Gastrocnemius medialis (tissue), 4 donors: Measurements from ENCODE around the gene RBBP9. TPM values are rescaled to one million over a fixed set of nuclear protein-coding genes. Genes with fewer than 3 reads are reported as not detected.

Source experiments
- ATAC-seq, 2 donors: fragments of 150-250 bp; one replicate each; pipeline ENCODE4 v1.9.1; 2016
- DNase-seq, 2 donors: peaks; one replicate each; pipeline ENCODE4 v3.0.0-alpha.2; 2019
- H3K27ac ChIP-seq, 4 donors: fragments of 200-600 bp; sonication (generic); 1 replicate in 1 of 4; 2 replicates in 3 of 4; pipeline ENCODE4 v1.5.1; 2016 to 2018; ENCODE audit warnings: mild to moderate bottlenecking in 2 of 4, moderate library complexity in 1 of 4
- H3K27me3 ChIP-seq, 3 donors: fragments of 200-600 bp; sonication (generic) in 2 of 3; 1 replicate in 1 of 3; 2 replicates in 2 of 3; pipeline versions ENCODE4 v1.5.1 to v1.6.0; 2016 to 2019; ENCODE audit warnings: mild to moderate bottlenecking in 1 of 3, moderate library complexity in 1 of 3
- H3K36me3 ChIP-seq, 2 donors: fragments of 200-600 bp; sonication (generic) in 1 of 2; one replicate each; pipeline ENCODE4 v1.5.1; 2017 to 2018
- H3K4me1 ChIP-seq, 2 donors: fragments of 200-600 bp; sonication (generic) in 1 of 2; one replicate each; pipeline ENCODE4 v1.5.1; 2016 to 2017; ENCODE audit warnings: mild to moderate bottlenecking in 2 of 2
- H3K4me3 ChIP-seq, 4 donors: fragments of 200-600 bp; sonication (generic) in 3 of 4; 1 replicate in 1 of 4; 2 replicates in 3 of 4; pipeline ENCODE4 v1.5.1; 2016 to 2019; ENCODE audit warnings: mild to moderate bottlenecking in 2 of 4
- H3K9me3 ChIP-seq, 3 donors: fragments of 200-600 bp; sonication (generic) in 2 of 3; 1 replicate in 1 of 3; 2 replicates in 2 of 3; pipeline ENCODE4 v1.5.1; 2016 to 2019
- CTCF ChIP-seq, 5 experiments: fragments of 450-650 bp in 3 of 5; fragments of 200-600 bp in 2 of 5; sonication (generic) in 2 of 5; IDR thresholded peaks in 4 of 5; conservative IDR thresholded peaks in 1 of 5; 1 replicate in 4 of 5; 2 replicates in 1 of 5; pipeline ENCODE4 v1.5.1; 2016 to 2019; ENCODE audit warnings: antibody characterized with exemption in 5 of 5, mild to moderate bottlenecking in 3 of 5, moderate library complexity in 3 of 5
- POLR2A ChIP-seq, 2 donors: fragments of 450-650 bp; IDR thresholded peaks; one replicate each; pipeline ENCODE4 v1.6.1; 2017; ENCODE audit warnings: antibody characterized with exemption in 2 of 2, mild to moderate bottlenecking in 2 of 2, moderate library complexity in 2 of 2
- in situ Hi-C, 4 donors: fragments of 200-750 bp; cut with MboI; loops; one replicate each; pipeline versions ENCODE4 v1.15.0 to v1.8.0; 2017; ENCODE audit warnings: low sequenced_read_pairs in 4 of 4
- intact Hi-C: fragments of 100-400 bp; cut with DNase I; formaldehyde crosslinking; loops from one replicate; pipeline ENCODE4 v1.15.1; 2023; ENCODE audit warnings: low total_unique reads
- total RNA-seq, 4 donors: library from RNA; depleted of rRNA; stranded (reverse); fragments of >200 nt; gene quantifications; one replicate each; pipeline versions ENCODE4 v1.1.0 to v1.2.3, GENCODE V29; 2016

The RBBP9 gene
- 10 to 100 TPM in 1 of 4 donors, 1 to 10 TPM in 3; 3.0 to 17.5 (median 6.1) TPM for total RNA-seq

GRCh38 chr20:18496740-18497592 lies at the start of gene RBBP9:
TSS of gene RBBP9 (minus strand) at chr20:18497225. CDS start at chr20:18497167, 58 bp downstream.
- TF ChIP-seq CTCF (IDR thresholded peaks at IDR 0.05 in 4 of 5, conservative IDR thresholded peaks at IDR 0.05 in 1 of 5) (no peak), POLR2A (IDR thresholded peaks at IDR 0.05) (no peak)
- DNase-seq = peak; percentile 69 to 75
- in situ Hi-C loops (no loop called here), intact Hi-C loops (loop anchor here (1.0 kb wide), 1 partner anchor 10 kb away; the partner anchor contains the start of gene SEC23B)
- ATAC-seq = peak; percentile 94 to 97
- no peaks in the 10 kb centered on the region for H3K9me3 ChIP-seq
- H3K4me3 ChIP-seq = peak within 1 kb of the TSS; percentile 70 to 92 (median 88)
- peaks cover 9 to 14% of the 10 kb centered on the region in 2 donors for H3K4me1 ChIP-seq
- H3K27me3 ChIP-seq = no peaks in the 10 kb centered on the region
- peak within 1 kb of the TSS; percentile 67 to 73 (median 72) for H3K27ac ChIP-seq
- H3K36me3 ChIP-seq = peaks cover 0 to 7% of the 10 kb centered on the region in 2 donors

- H3K27me3 ChIP-seq = no peaks in the 10 kb centered on the region
- ATAC-seq = no peak
- no peak overlapping the region for H3K27ac ChIP-seq
- H3K9me3 ChIP-seq = no peaks in the 10 kb centered on the region
- no peak for TF ChIP-seq CTCF (IDR thresholded peaks at IDR 0.05 in 4 of 5, conservative IDR thresholded peaks at IDR 0.05 in 1 of 5)
- no peak for TF ChIP-seq POLR2A (IDR thresholded peaks at IDR 0.05)
- DNase-seq = no peak
- peaks cover 0 to 83% of the 10 kb centered on the region in 2 donors for H3K36me3 ChIP-seq
- no peak overlapping the region for H3K4me3 ChIP-seq
- intact Hi-C loops = no loop called here
- H3K4me1 ChIP-seq = no peaks in the 10 kb centered on the region
- in situ Hi-C loops = no loop called here
These were observed 48.5 kb upstream of the RBBP9 start for GRCh38 chr20:18545566-18545965.

GRCh38 chr20:18543932-18544331 lies 46.9 kb upstream of the RBBP9 start:
- in situ Hi-C loops = no loop called here
- H3K27me3 ChIP-seq = no peaks in the 10 kb centered on the region
- no peaks in the 10 kb centered on the region for H3K9me3 ChIP-seq
- no peak for DNase-seq
- peaks cover 0 to 89% of the 10 kb centered on the region in 2 donors for H3K36me3 ChIP-seq
- intact Hi-C loops = no loop called here
- no peaks in the 10 kb centered on the region for H3K4me1 ChIP-seq
- no peak overlapping the region for H3K4me3 ChIP-seq
- ATAC-seq = no peak
- no peak overlapping the region for H3K27ac ChIP-seq
- no peak for TF ChIP-seq POLR2A (IDR thresholded peaks at IDR 0.05)
- no peak for TF ChIP-seq CTCF (IDR thresholded peaks at IDR 0.05 in 4 of 5, conservative IDR thresholded peaks at IDR 0.05 in 1 of 5)

GRCh38 chr20:18543216-18543615 lies 46.2 kb upstream of the RBBP9 start:
- ATAC-seq = no peak
- peaks cover 0 to 86% of the 10 kb centered on the region in 2 donors for H3K36me3 ChIP-seq
- H3K27ac ChIP-seq = no peak overlapping the region
- TF ChIP-seq CTCF (IDR thresholded peaks at IDR 0.05 in 4 of 5, conservative IDR thresholded peaks at IDR 0.05 in 1 of 5) = no peak
- no peak for TF ChIP-seq POLR2A (IDR thresholded peaks at IDR 0.05)
- H3K4me3 ChIP-seq = no peak overlapping the region
- in situ Hi-C loops (no loop called here), intact Hi-C loops (no loop called here)
- H3K4me1 ChIP-seq = no peaks in the 10 kb centered on the region
- H3K9me3 ChIP-seq = no peaks in the 10 kb centered on the region
- DNase-seq = no peak
- no peaks in the 10 kb centered on the region for H3K27me3 ChIP-seq
